Activated naive CD8-positive, alpha-beta T cell (primary cell): ENCODE results near the gene ADGRL3.
"Not testable (repeated sequence)": the region's sequence is repeated elsewhere in the genome, so short reads cannot be mapped to it uniquely, and the experiment has no call there.

Experiments used
- H3K27ac Mint-ChIP-seq: one replicate; pipeline ENCODE4 v1.8.0; 2021; ENCODE audit warnings: mixed read lengths
- H3K27me3 Mint-ChIP-seq: one replicate; pipeline ENCODE4 v1.8.0; 2021; ENCODE audit warnings: mixed read lengths
- H3K36me3 Mint-ChIP-seq: one replicate; pipeline ENCODE4 v1.8.0; 2021; ENCODE audit warnings: mixed read lengths
- H3K4me1 Mint-ChIP-seq: one replicate; pipeline ENCODE4 v1.8.0; 2021; ENCODE audit warnings: low read depth, mixed read lengths
- H3K4me3 Mint-ChIP-seq: one replicate; pipeline ENCODE4 v1.8.0; 2021; ENCODE audit warnings: mild to moderate bottlenecking, mixed read lengths
- H3K9me3 Mint-ChIP-seq: one replicate; pipeline ENCODE4 v1.8.0; 2021; ENCODE audit warnings: low read depth, mixed read lengths

ADGRL3 gene

GRCh38 chr4:61693520-61693919 is 493.4 kb downstream of the ADGRL3 start:
- Mint-ChIP-seq H3K27me3 (no peaks in the 10 kb centered on the region), H3K4me1 (no peaks in the 10 kb centered on the region), H3K9me3 (no peaks in the 10 kb centered on the region), H3K36me3 (no peaks in the 10 kb centered on the region), H3K27ac (no peak overlapping the region), H3K4me3 (no peak overlapping the region)

GRCh38 chr4:61714387-61714911 is 514.3 kb downstream of the ADGRL3 start:
- Mint-ChIP-seq H3K4me3 (no peak overlapping the region), H3K27me3 (no peaks in the 10 kb centered on the region), H3K27ac (no peak overlapping the region), H3K4me1 (no peaks in the 10 kb centered on the region), H3K9me3 (peaks cover 5% of the 10 kb centered on the region), H3K36me3 (no peaks in the 10 kb centered on the region)

GRCh38 chr4:61716426-61716825 is 516.3 kb downstream of the ADGRL3 start:
- H3K27me3 Mint-ChIP-seq, result no peaks in the 10 kb centered on the region
- H3K9me3 Mint-ChIP-seq, result peaks cover 5% of the 10 kb centered on the region
- H3K27ac Mint-ChIP-seq, result no peak overlapping the region
- H3K36me3 Mint-ChIP-seq, result no peaks in the 10 kb centered on the region
- H3K4me3 Mint-ChIP-seq, result no peak overlapping the region
- no peaks in the 10 kb centered on the region for H3K4me1 Mint-ChIP-seq

GRCh38 chr4:61723492-61723891 is 523.4 kb downstream of the ADGRL3 start:
- Mint-ChIP-seq H3K9me3 (peaks cover 4% of the 10 kb centered on the region), H3K27ac (no peak overlapping the region), H3K4me3 (no peak overlapping the region), H3K4me1 (no peaks in the 10 kb centered on the region), H3K36me3 (no peaks in the 10 kb centered on the region), H3K27me3 (no peaks in the 10 kb centered on the region)

GRCh38 chr4:61727286-61727685 is 527.2 kb downstream of the ADGRL3 start:
- Mint-ChIP-seq H3K4me1 (no peaks in the 10 kb centered on the region), H3K27ac (no peak overlapping the region), H3K4me3 (no peak overlapping the region), H3K9me3 (peaks cover 4% of the 10 kb centered on the region), H3K36me3 (no peaks in the 10 kb centered on the region), H3K27me3 (no peaks in the 10 kb centered on the region)

- Mint-ChIP-seq H3K36me3 (no peaks in the 10 kb centered on the region), H3K9me3 (peaks cover 6% of the 10 kb centered on the region), H3K27me3 (no peaks in the 10 kb centered on the region), H3K4me3 (no peak overlapping the region), H3K4me1 (no peaks in the 10 kb centered on the region), H3K27ac (no peak overlapping the region)
Observed at GRCh38 chr4:61734409-61734808, 534.3 kb downstream of the ADGRL3 start.

GRCh38 chr4:61739887-61740286 is 539.8 kb downstream of the ADGRL3 start:
- no peaks in the 10 kb centered on the region for H3K27me3 Mint-ChIP-seq
- H3K4me3 Mint-ChIP-seq, result no peak overlapping the region
- no peaks in the 10 kb centered on the region for H3K36me3 Mint-ChIP-seq
- H3K27ac Mint-ChIP-seq, result no peak overlapping the region
- H3K4me1 Mint-ChIP-seq, result no peaks in the 10 kb centered on the region
- no peaks in the 10 kb centered on the region for H3K9me3 Mint-ChIP-seq

GRCh38 chr4:61740886-61741285 is 540.8 kb downstream of the ADGRL3 start:
- H3K4me3 Mint-ChIP-seq, result no peak overlapping the region
- H3K4me1 Mint-ChIP-seq, result no peaks in the 10 kb centered on the region
- H3K9me3 Mint-ChIP-seq, result no peaks in the 10 kb centered on the region
- H3K27me3 Mint-ChIP-seq, result no peaks in the 10 kb centered on the region
- no peaks in the 10 kb centered on the region for H3K36me3 Mint-ChIP-seq
- no peak overlapping the region for H3K27ac Mint-ChIP-seq

GRCh38 chr4:61741327-61742096 is 541.4 kb downstream of the ADGRL3 start:
- no peak overlapping the region for H3K4me3 Mint-ChIP-seq
- no peaks in the 10 kb centered on the region for H3K9me3 Mint-ChIP-seq
- no peak overlapping the region for H3K27ac Mint-ChIP-seq
- H3K27me3 Mint-ChIP-seq, result no peaks in the 10 kb centered on the region
- H3K36me3 Mint-ChIP-seq, result no peaks in the 10 kb centered on the region
- no peaks in the 10 kb centered on the region for H3K4me1 Mint-ChIP-seq

- Mint-ChIP-seq H3K27me3 (no peaks in the 10 kb centered on the region), H3K27ac (no peak overlapping the region), H3K9me3 (no peaks in the 10 kb centered on the region), H3K4me3 (no peak overlapping the region), H3K36me3 (no peaks in the 10 kb centered on the region), H3K4me1 (no peaks in the 10 kb centered on the region)
Observed at GRCh38 chr4:61750810-61751209, 550.7 kb downstream of the ADGRL3 start.

GRCh38 chr4:61752617-61753016 is 552.5 kb downstream of the ADGRL3 start:
- Mint-ChIP-seq H3K27ac (no peak overlapping the region), H3K4me3 (no peak overlapping the region), H3K36me3 (no peaks in the 10 kb centered on the region), H3K4me1 (no peaks in the 10 kb centered on the region), H3K9me3 (no peaks in the 10 kb centered on the region), H3K27me3 (no peaks in the 10 kb centered on the region)

- no peaks in the 10 kb centered on the region for H3K27me3 Mint-ChIP-seq
- H3K9me3 Mint-ChIP-seq, result no peaks in the 10 kb centered on the region
- no peaks in the 10 kb centered on the region for H3K4me1 Mint-ChIP-seq
- no peak overlapping the region for H3K4me3 Mint-ChIP-seq
- no peaks in the 10 kb centered on the region for H3K36me3 Mint-ChIP-seq
- no peak overlapping the region for H3K27ac Mint-ChIP-seq
Observed at GRCh38 chr4:61753739-61754138, 553.6 kb downstream of the ADGRL3 start.

GRCh38 chr4:61756937-61757336 is 556.8 kb downstream of the ADGRL3 start:
- H3K4me1 Mint-ChIP-seq, H3K36me3 Mint-ChIP-seq, H3K4me3 Mint-ChIP-seq, H3K9me3 Mint-ChIP-seq, H3K27ac Mint-ChIP-seq, H3K27me3 Mint-ChIP-seq: not testable (repeated sequence)

- not testable (repeated sequence) for H3K27me3 Mint-ChIP-seq, H3K27ac Mint-ChIP-seq, H3K36me3 Mint-ChIP-seq, H3K9me3 Mint-ChIP-seq, H3K4me3 Mint-ChIP-seq, H3K4me1 Mint-ChIP-seq
Observed at GRCh38 chr4:61757983-61758382, 557.9 kb downstream of the ADGRL3 start.

GRCh38 chr4:61758596-61758995 is 558.5 kb downstream of the ADGRL3 start:
- H3K27me3 Mint-ChIP-seq, H3K4me1 Mint-ChIP-seq, H3K4me3 Mint-ChIP-seq, H3K9me3 Mint-ChIP-seq, H3K36me3 Mint-ChIP-seq, H3K27ac Mint-ChIP-seq: not testable (repeated sequence)

- H3K27ac Mint-ChIP-seq, H3K9me3 Mint-ChIP-seq, H3K36me3 Mint-ChIP-seq, H3K27me3 Mint-ChIP-seq, H3K4me3 Mint-ChIP-seq, H3K4me1 Mint-ChIP-seq: not testable (repeated sequence)
Observed at GRCh38 chr4:61759245-61759644, 559.1 kb downstream of the ADGRL3 start.
